GDM1 (cell line): ENCODE measurements around the gene TCAF2.
"Not testable (repeated sequence)": the region's sequence is repeated elsewhere in the genome, so short reads cannot be mapped to it uniquely, and the experiment has no call there.

Experiments
- DNase-seq: peaks from one replicate; lab custom pipeline; 2025; lab: John Stamatoyannopoulos, UW

TCAF2 gene

GRCh38 chr7:143620646-143621045 is at the start of gene TCAF2:
Gene TCAF2 (plus strand): TSS chr7:143620974.
- not testable (repeated sequence) for DNase-seq

- not testable (repeated sequence) for DNase-seq
Observed at GRCh38 chr7:143571501-143571900, 49.3 kb upstream of the TCAF2 start, which contains the start of gene CTAGE15. Gene CTAGE15 (plus strand): TSS chr7:143571801. CDS start chr7:143571818, 17 bp downstream.

- not testable (repeated sequence) for DNase-seq
Observed at GRCh38 chr7:143588183-143588582, 32.6 kb upstream of the TCAF2 start.

- not testable (repeated sequence) for DNase-seq
Observed at GRCh38 chr7:143589897-143590296, 30.9 kb upstream of the TCAF2 start.

- not testable (repeated sequence) for DNase-seq
Observed at GRCh38 chr7:143598086-143598485, 22.7 kb upstream of the TCAF2 start.

- not testable (repeated sequence) for DNase-seq
Observed at GRCh38 chr7:143603549-143603948, 17.2 kb upstream of the TCAF2 start.

- DNase-seq: not testable (repeated sequence)
Observed at GRCh38 chr7:143606088-143606487, 14.7 kb upstream of the TCAF2 start.

- not testable (repeated sequence) for DNase-seq
Observed at GRCh38 chr7:143615545-143615944, 5.2 kb upstream of the TCAF2 start.

- DNase-seq: not testable (repeated sequence)
Observed at GRCh38 chr7:143617204-143617603, 3.6 kb upstream of the TCAF2 start.

- not testable (repeated sequence) for DNase-seq
Observed at GRCh38 chr7:143620058-143620457, 716 bp upstream of the TCAF2 start.

GRCh38 chr7:143621175-143621574 is 401 bp downstream of the TCAF2 start:
- not testable (repeated sequence) for DNase-seq

GRCh38 chr7:143622130-143622529 is 1.4 kb downstream of the TCAF2 start:
- not testable (repeated sequence) for DNase-seq

GRCh38 chr7:143630653-143631052 is 9.9 kb downstream of the TCAF2 start:
- not testable (repeated sequence) for DNase-seq

GRCh38 chr7:143632506-143632905 is 11.7 kb downstream of the TCAF2 start:
- not testable (repeated sequence) for DNase-seq

- not testable (repeated sequence) for DNase-seq
Observed at GRCh38 chr7:143633013-143633618, 12.3 kb downstream of the TCAF2 start.

- DNase-seq: not testable (repeated sequence)
Observed at GRCh38 chr7:143635364-143636240, 14.8 kb downstream of the TCAF2 start.

GRCh38 chr7:143639372-143639771 is 18.6 kb downstream of the TCAF2 start:
- DNase-seq: not testable (repeated sequence)

- DNase-seq: not testable (repeated sequence)
Observed at GRCh38 chr7:143640528-143641189, 19.9 kb downstream of the TCAF2 start.

- not testable (repeated sequence) for DNase-seq
Observed at GRCh38 chr7:143646598-143646997, 25.8 kb downstream of the TCAF2 start.

GRCh38 chr7:143649902-143650301 is 29.1 kb downstream of the TCAF2 start:
- not testable (repeated sequence) for DNase-seq

- not testable (repeated sequence) for DNase-seq
Observed at GRCh38 chr7:143650447-143650846, 29.7 kb downstream of the TCAF2 start.
